Measurements from ENCODE around the gene YOD1.

DNA sequence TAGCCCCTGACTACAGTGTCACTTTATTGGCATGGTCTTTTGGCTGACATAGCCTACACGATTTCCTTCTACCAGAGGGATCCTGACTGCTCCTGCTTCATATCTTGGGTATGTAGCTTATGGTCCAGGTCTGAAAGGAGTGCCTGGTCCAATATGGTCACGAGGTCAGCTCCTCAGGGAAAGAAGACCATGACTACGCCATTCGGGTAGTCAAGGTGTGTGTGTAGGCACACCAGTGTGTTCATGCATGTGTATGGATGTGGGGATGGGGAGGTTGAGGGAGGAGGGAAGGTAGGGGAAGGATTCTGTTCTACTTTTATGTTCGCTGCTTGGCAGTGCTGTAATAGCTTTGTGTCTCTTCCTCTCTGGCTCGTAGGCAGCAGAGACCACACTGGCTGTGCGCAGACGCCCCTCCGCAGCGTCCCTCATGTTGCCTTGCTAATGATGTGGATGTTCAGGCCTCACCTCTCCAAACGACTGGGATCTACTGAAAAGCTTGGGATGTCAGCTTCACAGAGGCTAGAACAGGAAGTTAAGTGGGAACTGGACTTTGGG lies 27.6 kb upstream of the YOD1 start:
- TF ChIP-seq GATA3 (IDR thresholded peaks at IDR 0.05; ENCODE audit: low read depth, low read length) (no peak), GATA2 (IDR thresholded peaks at IDR 0.05; ENCODE audit: low read depth, low read length) (no peak)

Measured in SH-SY5Y (cell line).